Neural cell (in vitro differentiated cells): ENCODE measurements around the gene AOAH.

Experiments
- EP300 ChIP-seq: fragments of 450-650 bp; conservative IDR thresholded peaks from 2 replicates; pipeline ENCODE4 v1.6.1; 2014; ENCODE audit warnings: antibody characterized with exemption, mild to moderate bottlenecking, moderate library complexity; ENCODE audit not compliant: poor library complexity, severe bottlenecking
- EZH2 ChIP-seq: fragments of 200-600, 300-800 bp; shearing (Covaris generic), sonication (generic); IDR thresholded peaks from 2 replicates; pipeline ENCODE4 v1.6.1; 2014; ENCODE audit warnings: antibody characterized with exemption, low read length, borderline replicate concordance, mild to moderate bottlenecking; ENCODE audit not compliant: insufficient read depth, poor library complexity, severe bottlenecking
- MXI1 ChIP-seq: fragments of 450-650 bp; conservative IDR thresholded peaks from 2 replicates; pipeline ENCODE4 v1.6.1; 2014; ENCODE audit warnings: antibody characterized with exemption, mild to moderate bottlenecking; ENCODE audit not compliant: poor library complexity, severe bottlenecking
- POLR2AphosphoS5 ChIP-seq: IDR thresholded peaks from 2 replicates; pipeline ENCODE4 v1.6.1; 2012
- SMC3 ChIP-seq: fragments of 450-650 bp; conservative IDR thresholded peaks from 2 replicates; pipeline ENCODE4 v1.6.1; 2014; ENCODE audit warnings: antibody characterized with exemption, mild to moderate bottlenecking, moderate library complexity; ENCODE audit not compliant: poor library complexity
- TAF1 ChIP-seq: IDR thresholded peaks from 2 replicates; pipeline ENCODE4 v1.6.1; 2012; ENCODE audit warnings: low read depth
- TF ChIP-seq, protein P1 (sequence below): fragments of 450-650 bp; IDR thresholded peaks from 2 replicates; pipeline ENCODE4 v1.5.1; 2014; ENCODE audit warnings: antibody characterized with exemption, mild to moderate bottlenecking, moderate library complexity; ENCODE audit not compliant: poor library complexity, severe bottlenecking
- TF ChIP-seq, protein P2 (sequence below): IDR thresholded peaks from 2 replicates; pipeline ENCODE4 v1.6.1; 2012; ENCODE audit warnings: borderline replicate concordance

DNA sequence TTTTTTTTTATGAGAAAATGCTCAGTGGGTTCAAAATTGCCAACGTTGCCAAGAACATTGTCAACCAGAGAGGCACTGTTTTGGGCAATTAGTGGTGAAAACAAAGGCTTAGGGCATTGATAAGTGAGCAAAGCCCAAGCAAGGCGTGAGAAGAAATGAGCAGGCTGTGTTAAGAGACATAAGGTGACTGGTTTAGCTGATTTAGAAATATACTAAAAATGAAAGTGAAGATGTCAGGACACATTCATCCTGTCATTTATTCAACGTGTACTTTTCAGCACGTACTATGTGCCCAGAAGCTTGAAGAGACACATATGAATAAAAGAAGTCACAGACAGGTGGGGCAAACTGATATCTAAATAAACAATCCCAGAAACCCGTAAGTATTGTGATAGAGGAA, 31.8 kb downstream of the AOAH start:
- TF ChIP-seq, protein P1, sequence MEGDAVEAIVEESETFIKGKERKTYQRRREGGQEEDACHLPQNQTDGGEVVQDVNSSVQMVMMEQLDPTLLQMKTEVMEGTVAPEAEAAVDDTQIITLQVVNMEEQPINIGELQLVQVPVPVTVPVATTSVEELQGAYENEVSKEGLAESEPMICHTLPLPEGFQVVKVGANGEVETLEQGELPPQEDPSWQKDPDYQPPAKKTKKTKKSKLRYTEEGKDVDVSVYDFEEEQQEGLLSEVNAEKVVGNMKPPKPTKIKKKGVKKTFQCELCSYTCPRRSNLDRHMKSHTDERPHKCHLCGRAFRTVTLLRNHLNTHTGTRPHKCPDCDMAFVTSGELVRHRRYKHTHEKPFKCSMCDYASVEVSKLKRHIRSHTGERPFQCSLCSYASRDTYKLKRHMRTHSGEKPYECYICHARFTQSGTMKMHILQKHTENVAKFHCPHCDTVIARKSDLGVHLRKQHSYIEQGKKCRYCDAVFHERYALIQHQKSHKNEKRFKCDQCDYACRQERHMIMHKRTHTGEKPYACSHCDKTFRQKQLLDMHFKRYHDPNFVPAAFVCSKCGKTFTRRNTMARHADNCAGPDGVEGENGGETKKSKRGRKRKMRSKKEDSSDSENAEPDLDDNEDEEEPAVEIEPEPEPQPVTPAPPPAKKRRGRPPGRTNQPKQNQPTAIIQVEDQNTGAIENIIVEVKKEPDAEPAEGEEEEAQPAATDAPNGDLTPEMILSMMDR, result no peak
- TF ChIP-seq EP300 (no peak), SMC3 (no peak), POLR2AphosphoS5 (no peak), TAF1 (no peak), MXI1 (no peak), EZH2 (no peak)
- TF ChIP-seq, protein P2, sequence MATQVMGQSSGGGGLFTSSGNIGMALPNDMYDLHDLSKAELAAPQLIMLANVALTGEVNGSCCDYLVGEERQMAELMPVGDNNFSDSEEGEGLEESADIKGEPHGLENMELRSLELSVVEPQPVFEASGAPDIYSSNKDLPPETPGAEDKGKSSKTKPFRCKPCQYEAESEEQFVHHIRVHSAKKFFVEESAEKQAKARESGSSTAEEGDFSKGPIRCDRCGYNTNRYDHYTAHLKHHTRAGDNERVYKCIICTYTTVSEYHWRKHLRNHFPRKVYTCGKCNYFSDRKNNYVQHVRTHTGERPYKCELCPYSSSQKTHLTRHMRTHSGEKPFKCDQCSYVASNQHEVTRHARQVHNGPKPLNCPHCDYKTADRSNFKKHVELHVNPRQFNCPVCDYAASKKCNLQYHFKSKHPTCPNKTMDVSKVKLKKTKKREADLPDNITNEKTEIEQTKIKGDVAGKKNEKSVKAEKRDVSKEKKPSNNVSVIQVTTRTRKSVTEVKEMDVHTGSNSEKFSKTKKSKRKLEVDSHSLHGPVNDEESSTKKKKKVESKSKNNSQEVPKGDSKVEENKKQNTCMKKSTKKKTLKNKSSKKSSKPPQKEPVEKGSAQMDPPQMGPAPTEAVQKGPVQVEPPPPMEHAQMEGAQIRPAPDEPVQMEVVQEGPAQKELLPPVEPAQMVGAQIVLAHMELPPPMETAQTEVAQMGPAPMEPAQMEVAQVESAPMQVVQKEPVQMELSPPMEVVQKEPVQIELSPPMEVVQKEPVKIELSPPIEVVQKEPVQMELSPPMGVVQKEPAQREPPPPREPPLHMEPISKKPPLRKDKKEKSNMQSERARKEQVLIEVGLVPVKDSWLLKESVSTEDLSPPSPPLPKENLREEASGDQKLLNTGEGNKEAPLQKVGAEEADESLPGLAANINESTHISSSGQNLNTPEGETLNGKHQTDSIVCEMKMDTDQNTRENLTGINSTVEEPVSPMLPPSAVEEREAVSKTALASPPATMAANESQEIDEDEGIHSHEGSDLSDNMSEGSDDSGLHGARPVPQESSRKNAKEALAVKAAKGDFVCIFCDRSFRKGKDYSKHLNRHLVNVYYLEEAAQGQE, result no peak
